Thyroid gland (tissue), 4 donors: Measurements from ENCODE around the gene WDR77.

ENCODE experiments used
- POLR2A ChIP-seq, 2 donors: fragments of 450-650 bp; IDR thresholded peaks; one replicate each; pipeline ENCODE4 v1.6.1; 2017; ENCODE audit warnings: antibody characterized with exemption in 2 of 2, mild to moderate bottlenecking in 2 of 2, moderate library complexity in 1 of 2
- TF ChIP-seq, protein P1 (sequence below), 6 experiments: fragments of 200-600 bp in 3 of 6; fragments of 450-650 bp in 3 of 6; sonication (generic) in 3 of 6; IDR thresholded peaks; one replicate each; pipeline ENCODE4 v1.5.1; 2016 to 2019; ENCODE audit warnings: antibody characterized with exemption in 6 of 6, mild to moderate bottlenecking in 2 of 6, inconsistent platforms in 1 of 6, moderate library complexity in 1 of 6

DNA sequence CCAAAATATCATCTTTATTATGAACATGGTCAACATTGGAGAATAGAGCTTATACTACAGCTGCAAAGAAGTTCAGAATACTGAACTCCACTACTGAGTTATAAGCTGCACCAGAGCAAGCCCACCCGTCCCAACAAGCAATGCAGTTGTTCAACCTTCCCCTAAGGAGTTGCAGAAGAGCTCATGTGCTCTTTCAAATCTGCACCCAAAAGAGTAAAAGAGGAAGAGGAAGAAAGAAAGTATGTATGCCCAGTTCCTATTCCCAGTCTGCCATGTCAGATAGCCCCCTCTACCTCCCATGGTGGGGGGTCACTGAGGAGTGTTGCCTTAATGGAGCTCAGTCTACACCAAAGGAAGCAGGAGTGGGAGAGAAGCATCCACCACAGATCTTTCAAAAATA is 31.6 kb upstream of the WDR77 start:
- TF ChIP-seq, protein P1, sequence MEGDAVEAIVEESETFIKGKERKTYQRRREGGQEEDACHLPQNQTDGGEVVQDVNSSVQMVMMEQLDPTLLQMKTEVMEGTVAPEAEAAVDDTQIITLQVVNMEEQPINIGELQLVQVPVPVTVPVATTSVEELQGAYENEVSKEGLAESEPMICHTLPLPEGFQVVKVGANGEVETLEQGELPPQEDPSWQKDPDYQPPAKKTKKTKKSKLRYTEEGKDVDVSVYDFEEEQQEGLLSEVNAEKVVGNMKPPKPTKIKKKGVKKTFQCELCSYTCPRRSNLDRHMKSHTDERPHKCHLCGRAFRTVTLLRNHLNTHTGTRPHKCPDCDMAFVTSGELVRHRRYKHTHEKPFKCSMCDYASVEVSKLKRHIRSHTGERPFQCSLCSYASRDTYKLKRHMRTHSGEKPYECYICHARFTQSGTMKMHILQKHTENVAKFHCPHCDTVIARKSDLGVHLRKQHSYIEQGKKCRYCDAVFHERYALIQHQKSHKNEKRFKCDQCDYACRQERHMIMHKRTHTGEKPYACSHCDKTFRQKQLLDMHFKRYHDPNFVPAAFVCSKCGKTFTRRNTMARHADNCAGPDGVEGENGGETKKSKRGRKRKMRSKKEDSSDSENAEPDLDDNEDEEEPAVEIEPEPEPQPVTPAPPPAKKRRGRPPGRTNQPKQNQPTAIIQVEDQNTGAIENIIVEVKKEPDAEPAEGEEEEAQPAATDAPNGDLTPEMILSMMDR (IDR thresholded peaks at IDR 0.05), result no peak
- no peak for TF ChIP-seq POLR2A (IDR thresholded peaks at IDR 0.05)
